ENCODE measurements around the gene AQP5. TPM values are rescaled to one million over a fixed set of nuclear protein-coding genes. Genes with fewer than 3 reads are reported as not detected.

AQP5 gene
- total and polyA plus RNA-seq, 12 donors: 0.16 to 2.6 (median 0.52) TPM; not detected in 4

GRCh38 chr12:49939307-49939706, 22.4 kb upstream of the AQP5 start:
- peak in 1 of 8 donors; percentile 29 for ATAC-seq

GRCh38 chr12:49939707-49940106, 22.0 kb upstream of the AQP5 start:
- Histone ChIP-seq H3K9me3 (no peaks in the 10 kb centered on the region), H3K27ac (no peak overlapping the region), H3K4me1 (peaks cover 0 to 7% (median 0%) of the 10 kb centered on the region in 9 donors), H3K4me3 (no peak overlapping the region), H3K36me3 (no peaks in the 10 kb centered on the region), H3K27me3 (no peaks in the 10 kb centered on the region)
- TF ChIP-seq, protein P1, sequence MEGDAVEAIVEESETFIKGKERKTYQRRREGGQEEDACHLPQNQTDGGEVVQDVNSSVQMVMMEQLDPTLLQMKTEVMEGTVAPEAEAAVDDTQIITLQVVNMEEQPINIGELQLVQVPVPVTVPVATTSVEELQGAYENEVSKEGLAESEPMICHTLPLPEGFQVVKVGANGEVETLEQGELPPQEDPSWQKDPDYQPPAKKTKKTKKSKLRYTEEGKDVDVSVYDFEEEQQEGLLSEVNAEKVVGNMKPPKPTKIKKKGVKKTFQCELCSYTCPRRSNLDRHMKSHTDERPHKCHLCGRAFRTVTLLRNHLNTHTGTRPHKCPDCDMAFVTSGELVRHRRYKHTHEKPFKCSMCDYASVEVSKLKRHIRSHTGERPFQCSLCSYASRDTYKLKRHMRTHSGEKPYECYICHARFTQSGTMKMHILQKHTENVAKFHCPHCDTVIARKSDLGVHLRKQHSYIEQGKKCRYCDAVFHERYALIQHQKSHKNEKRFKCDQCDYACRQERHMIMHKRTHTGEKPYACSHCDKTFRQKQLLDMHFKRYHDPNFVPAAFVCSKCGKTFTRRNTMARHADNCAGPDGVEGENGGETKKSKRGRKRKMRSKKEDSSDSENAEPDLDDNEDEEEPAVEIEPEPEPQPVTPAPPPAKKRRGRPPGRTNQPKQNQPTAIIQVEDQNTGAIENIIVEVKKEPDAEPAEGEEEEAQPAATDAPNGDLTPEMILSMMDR (IDR thresholded peaks at IDR 0.05): no peak
- WGBS, 2 donors: 90 to 92% methylated on average over 1 of the region's 1 CpG
- ATAC-seq (no peak), DNase-seq (no peak)
- intact Hi-C loops (cut with DNase I): loop anchor here in 2 of 10 donors (5.0 to 10.0 kb wide), 2 partner anchors 72 to 255 kb away; no protein-coding TSS in a partner anchor

More at GRCh38 chr12:49939307-49939706, 22.4 kb upstream of the AQP5 start:
- TF ChIP-seq, protein P1 (IDR thresholded peaks at IDR 0.05): no peak
- H3K9me3 ChIP-seq: no peaks in the 10 kb centered on the region
- no peaks in the 10 kb centered on the region for H3K27me3 ChIP-seq
- H3K4me3 ChIP-seq: no peak overlapping the region
- no peak for DNase-seq
- peaks cover 0 to 3% (median 0%) of the 10 kb centered on the region in 9 donors for H3K4me1 ChIP-seq
- no peak overlapping the region for H3K27ac ChIP-seq
- no peaks in the 10 kb centered on the region for H3K36me3 ChIP-seq
- intact Hi-C loops (cut with DNase I): no loop called here

DNA sequence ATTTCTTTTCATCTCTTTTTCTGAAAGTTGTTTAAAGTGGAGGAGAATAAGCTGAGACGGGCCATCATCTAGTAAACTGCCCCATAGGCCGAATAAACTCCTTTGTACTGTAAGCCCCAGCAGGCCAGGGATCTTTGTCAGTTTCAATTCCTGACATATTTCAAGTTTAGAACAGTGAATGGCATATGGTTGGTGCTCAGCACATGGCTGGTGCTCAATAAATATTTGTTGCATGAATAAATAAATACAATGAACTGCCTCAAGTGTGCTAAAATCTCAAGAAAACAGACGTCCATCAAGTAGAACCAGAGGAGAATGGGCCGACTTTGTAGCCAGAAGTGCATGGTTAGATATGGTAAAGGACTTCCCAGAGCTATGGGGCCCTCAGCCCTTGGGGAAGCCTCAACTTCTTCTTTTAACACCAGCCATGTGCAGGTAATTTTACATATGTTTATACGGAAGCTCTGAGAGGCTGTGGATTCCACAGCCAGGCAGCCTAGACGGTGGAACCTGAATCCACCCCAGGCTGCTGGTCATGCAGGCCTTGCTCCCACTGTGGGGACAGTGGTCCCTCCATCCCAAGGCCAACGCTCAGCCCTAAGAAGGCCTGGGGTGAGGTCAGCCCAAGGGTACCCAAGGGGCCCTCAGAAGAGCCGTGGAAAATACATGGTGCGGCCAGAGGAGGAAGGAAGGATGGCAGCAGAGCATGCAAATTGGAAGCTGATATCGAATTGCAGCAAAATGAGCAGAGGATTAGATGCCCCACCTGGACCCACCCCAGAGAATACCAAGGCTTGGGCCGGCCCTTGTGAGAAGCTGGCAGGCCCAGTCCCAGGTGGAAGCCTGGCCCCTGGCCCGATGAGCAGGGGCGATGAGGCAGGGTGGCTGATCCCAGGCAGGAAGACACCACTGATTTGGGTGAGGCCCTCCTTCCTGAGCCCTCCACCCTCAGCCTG, 19.8 kb upstream of the AQP5 start:
- intact Hi-C loops (cut with DNase I): loop anchor here in 2 of 10 donors (5.0 to 10.0 kb wide), 2 partner anchors 75 to 253 kb away; no protein-coding TSS in a partner anchor
- Histone ChIP-seq H3K36me3 (no peaks in the 10 kb centered on the region), H3K27ac (no peak overlapping the region), H3K4me1 (peaks cover 0 to 22% (median 10%) of the 10 kb centered on the region in 9 donors), H3K9me3 (no peaks in the 10 kb centered on the region), H3K27me3 (no peaks in the 10 kb centered on the region), H3K4me3 (no peak overlapping the region)
- TF ChIP-seq, protein P1 (IDR thresholded peaks at IDR 0.05): no peak
- ATAC-seq (no peak), DNase-seq (no peak)
- WGBS, 2 donors: 92% methylated on average over 13 of the region's 13 CpGs

DNA sequence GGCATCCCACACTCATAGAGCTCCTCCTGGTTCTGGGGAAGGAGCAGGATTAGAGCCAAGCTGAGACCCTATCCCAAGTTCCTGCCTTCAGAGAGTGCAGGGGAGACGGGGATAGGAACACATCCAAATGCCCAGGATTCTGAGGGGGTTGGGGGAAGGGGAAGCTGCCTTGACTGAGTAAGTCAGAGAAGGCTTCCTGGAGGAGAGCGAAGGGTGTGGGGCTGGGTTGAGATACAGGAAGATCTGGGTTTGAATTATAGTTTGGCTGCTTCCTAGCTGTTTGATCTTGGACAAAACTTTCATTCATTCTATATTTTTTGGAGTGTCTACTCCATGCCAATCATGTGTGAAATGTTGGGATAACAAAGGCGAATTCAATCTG, 19.2 kb upstream of the AQP5 start:
- H3K27me3 ChIP-seq: no peaks in the 10 kb centered on the region
- H3K27ac ChIP-seq: no peak overlapping the region
- WGBS, 2 donors: 93 to 96% methylated on average over 3 of the region's 3 CpGs
- H3K4me3 ChIP-seq: no peak overlapping the region
- DNase-seq (no peak), ATAC-seq (no peak)
- no peaks in the 10 kb centered on the region for H3K9me3 ChIP-seq
- TF ChIP-seq, protein P1 (IDR thresholded peaks at IDR 0.05): no peak
- intact Hi-C loops (cut with DNase I): loop anchor here in 2 of 10 donors (5.0 to 10.0 kb wide), 2 partner anchors 75 to 252 kb away; no protein-coding TSS in a partner anchor
- no peaks in the 10 kb centered on the region for H3K36me3 ChIP-seq
- H3K4me1 ChIP-seq: peaks cover 0 to 22% (median 10%) of the 10 kb centered on the region in 9 donors

Measured in heart right ventricle (tissue), 16 donors.